ENCODE measurements around the gene COL25A1.
"Not testable (repeated sequence)": the region's sequence is repeated elsewhere in the genome, so short reads cannot be mapped to it uniquely, and the experiment has no call there.

The COL25A1 gene

GRCh38 chr4:108937066-108937465, 365.4 kb downstream of the COL25A1 start:
- no peaks in the 10 kb centered on the region for H3K9me3 ChIP-seq (ENCODE audit: control extremely low read depth in 1 of 5, control insufficient read depth in 4 of 5, insufficient read depth in 2 of 5, low read depth in 1 of 5, low read length in 4 of 5)
- CTCF ChIA-PET = no interaction called here
- whole genome bisulfite sequencing (ENCODE audit: insufficient coverage) = 96% methylated on average over 3 of the region's 5 CpGs
- H3K27ac ChIP-seq (ENCODE audit: insufficient read depth in 1 of 2, low read depth in 1 of 2, low read length in 2 of 2, poor library complexity in 1 of 2, severe bottlenecking in 2 of 2) = no peak overlapping the region
- peaks cover 0 to under 1% (median 0%) of the 10 kb centered on the region in 4 experiments for H3K4me1 ChIP-seq (ENCODE audit: control extremely low read depth in 1 of 4, control insufficient read depth in 4 of 4, insufficient read depth in 4 of 4, low read length in 3 of 4)
- H3K27me3 ChIP-seq (replicated peaks in 2 of 5; ENCODE audit: control insufficient read depth in 4 of 5, insufficient read depth in 5 of 5, low read length in 4 of 5) = no peaks in the 10 kb centered on the region
- no peak for DNase-seq
- H3K4me3 ChIP-seq (ENCODE audit: control insufficient read depth in 1 of 7, extremely low read depth in 1 of 7, insufficient read depth in 4 of 7, low read depth in 2 of 7, low read length in 6 of 7) = no peak overlapping the region
- POLR2A ChIA-PET = interaction anchor here (0.7 kb wide), 2 partner anchors 146 to 1257 kb away, joined by 3 to 4 read pairs; no protein-coding TSS in a partner anchor
- no peaks in the 10 kb centered on the region for H3K36me3 ChIP-seq (ENCODE audit: control insufficient read depth in 4 of 4, insufficient read depth in 4 of 4, low read length in 3 of 4)

DNA sequence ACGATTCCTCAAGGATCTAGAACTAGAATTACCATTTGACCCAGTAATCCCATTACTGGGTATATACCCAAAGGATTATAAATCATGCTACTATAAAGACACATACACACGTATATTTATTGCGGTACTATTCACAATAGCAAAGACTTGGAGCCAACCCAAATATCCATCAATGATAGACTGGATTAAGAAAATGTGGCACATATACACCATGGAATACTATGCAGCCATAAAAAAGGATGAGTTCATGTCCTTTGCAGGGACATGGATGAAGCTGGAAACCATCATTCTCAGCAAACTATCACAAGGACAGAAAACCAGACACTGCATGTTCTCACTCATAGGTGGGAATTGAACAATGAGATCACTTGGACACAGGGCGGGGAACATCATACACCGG, 368.5 kb downstream of the COL25A1 start:
- DNase-seq; H3K27ac ChIP-seq (ENCODE audit: insufficient read depth in 1 of 2, low read depth in 1 of 2, low read length in 2 of 2, poor library complexity in 1 of 2, severe bottlenecking in 2 of 2); H3K27me3 ChIP-seq (replicated peaks in 2 of 5; ENCODE audit: control insufficient read depth in 4 of 5, insufficient read depth in 5 of 5, low read length in 4 of 5); POLR2A ChIA-PET; H3K4me3 ChIP-seq (ENCODE audit: control insufficient read depth in 1 of 7, extremely low read depth in 1 of 7, insufficient read depth in 4 of 7, low read depth in 2 of 7, low read length in 6 of 7); H3K36me3 ChIP-seq (ENCODE audit: control insufficient read depth in 4 of 4, insufficient read depth in 4 of 4, low read length in 3 of 4); H3K9me3 ChIP-seq (ENCODE audit: control extremely low read depth in 1 of 5, control insufficient read depth in 4 of 5, insufficient read depth in 2 of 5, low read depth in 1 of 5, low read length in 4 of 5); CTCF ChIA-PET: not testable (repeated sequence)
- peaks cover 0 to 12% (median 6%) of the 10 kb centered on the region in 4 experiments for H3K4me1 ChIP-seq (ENCODE audit: control extremely low read depth in 1 of 4, control insufficient read depth in 4 of 4, insufficient read depth in 4 of 4, low read length in 3 of 4)
- WGBS (ENCODE audit: insufficient coverage) = no CpG with 5 or more reads among the region's 5 CpGs

- ChIA-PET POLR2A (no interaction called here), CTCF (no interaction called here)
- H3K36me3 ChIP-seq (ENCODE audit: control insufficient read depth in 4 of 4, insufficient read depth in 4 of 4, low read length in 3 of 4) = no peaks in the 10 kb centered on the region
- no peaks in the 10 kb centered on the region for H3K27me3 ChIP-seq (replicated peaks in 2 of 5; ENCODE audit: control insufficient read depth in 4 of 5, insufficient read depth in 5 of 5, low read length in 4 of 5)
- no peak overlapping the region for H3K27ac ChIP-seq (ENCODE audit: insufficient read depth in 1 of 2, low read depth in 1 of 2, low read length in 2 of 2, poor library complexity in 1 of 2, severe bottlenecking in 2 of 2)
- no peaks in the 10 kb centered on the region for H3K9me3 ChIP-seq (ENCODE audit: control extremely low read depth in 1 of 5, control insufficient read depth in 4 of 5, insufficient read depth in 2 of 5, low read depth in 1 of 5, low read length in 4 of 5)
- no CpG with 5 or more reads among the region's 3 CpGs for WGBS (ENCODE audit: insufficient coverage)
- DNase-seq = no peak
- no peak overlapping the region for H3K4me3 ChIP-seq (ENCODE audit: control insufficient read depth in 1 of 7, extremely low read depth in 1 of 7, insufficient read depth in 4 of 7, low read depth in 2 of 7, low read length in 6 of 7)
- H3K4me1 ChIP-seq (ENCODE audit: control extremely low read depth in 1 of 4, control insufficient read depth in 4 of 4, insufficient read depth in 4 of 4, low read length in 3 of 4) = peaks cover 0 to 12% (median 6%) of the 10 kb centered on the region in 4 experiments
These were observed 369.4 kb downstream of the COL25A1 start for GRCh38 chr4:108933046-108933445.

DNA sequence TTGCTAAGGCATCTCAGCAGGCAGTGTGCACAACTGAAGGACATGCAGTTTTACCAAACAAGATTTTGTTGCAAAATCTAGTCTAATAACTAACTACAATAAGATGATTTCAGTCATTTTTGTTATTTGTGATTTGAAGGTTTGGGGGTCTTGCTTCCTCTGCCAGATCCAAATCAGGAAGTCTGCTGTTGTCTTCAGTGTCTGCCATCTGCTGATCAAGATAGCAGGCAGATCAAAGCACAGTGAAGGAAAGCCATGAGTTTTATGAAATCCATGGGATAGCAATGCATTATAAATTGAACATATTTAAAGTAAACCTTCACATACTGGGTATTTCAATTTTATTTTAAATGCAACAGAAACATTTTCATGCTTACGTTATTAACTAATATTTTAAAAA, 370.5 kb downstream of the COL25A1 start:
- Histone ChIP-seq H3K27ac (ENCODE audit: insufficient read depth in 1 of 2, low read depth in 1 of 2, low read length in 2 of 2, poor library complexity in 1 of 2, severe bottlenecking in 2 of 2) (no peak overlapping the region), H3K9me3 (ENCODE audit: control extremely low read depth in 1 of 5, control insufficient read depth in 4 of 5, insufficient read depth in 2 of 5, low read depth in 1 of 5, low read length in 4 of 5) (no peaks in the 10 kb centered on the region), H3K4me1 (ENCODE audit: control extremely low read depth in 1 of 4, control insufficient read depth in 4 of 4, insufficient read depth in 4 of 4, low read length in 3 of 4) (peaks cover 0 to 12% (median 6%) of the 10 kb centered on the region in 4 experiments), H3K27me3 (replicated peaks in 2 of 5; ENCODE audit: control insufficient read depth in 4 of 5, insufficient read depth in 5 of 5, low read length in 4 of 5) (no peaks in the 10 kb centered on the region), H3K36me3 (ENCODE audit: control insufficient read depth in 4 of 4, insufficient read depth in 4 of 4, low read length in 3 of 4) (no peaks in the 10 kb centered on the region), H3K4me3 (ENCODE audit: control insufficient read depth in 1 of 7, extremely low read depth in 1 of 7, insufficient read depth in 4 of 7, low read depth in 2 of 7, low read length in 6 of 7) (no peak overlapping the region)
- ChIA-PET CTCF (no interaction called here), POLR2A (no interaction called here)
- WGBS (ENCODE audit: insufficient coverage) = no CpG with 5 or more reads among the region's 1 CpG
- peak; percentile 7 to 70 (median 43) for DNase-seq

DNA sequence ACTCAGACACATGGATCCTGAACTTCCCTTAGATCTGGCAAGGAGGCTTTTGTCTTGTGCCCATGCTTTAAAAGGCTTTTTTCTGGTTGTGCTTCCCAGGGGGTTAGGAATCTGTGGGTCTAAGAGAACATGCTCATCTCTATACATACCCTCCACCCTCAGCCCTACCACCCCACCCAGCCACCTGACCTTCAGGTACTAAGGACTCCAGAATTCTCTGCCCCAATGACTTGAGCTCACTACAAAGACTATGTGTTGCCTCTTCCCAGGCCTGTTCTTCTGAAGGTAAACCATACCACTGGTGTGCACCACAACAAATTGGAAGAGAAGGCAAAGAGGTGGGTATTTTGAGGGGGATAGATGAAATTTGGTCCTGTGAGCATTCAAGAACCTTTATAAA, 372.3 kb downstream of the COL25A1 start:
- POLR2A ChIA-PET = no interaction called here
- H3K4me1 ChIP-seq (ENCODE audit: control extremely low read depth in 1 of 4, control insufficient read depth in 4 of 4, insufficient read depth in 4 of 4, low read length in 3 of 4) = peaks cover 0 to 12% (median 6%) of the 10 kb centered on the region in 4 experiments
- DNase-seq = no peak
- CTCF ChIA-PET = no interaction called here
- H3K9me3 ChIP-seq (ENCODE audit: control extremely low read depth in 1 of 5, control insufficient read depth in 4 of 5, insufficient read depth in 2 of 5, low read depth in 1 of 5, low read length in 4 of 5) = no peaks in the 10 kb centered on the region
- H3K27ac ChIP-seq (ENCODE audit: insufficient read depth in 1 of 2, low read depth in 1 of 2, low read length in 2 of 2, poor library complexity in 1 of 2, severe bottlenecking in 2 of 2) = no peak overlapping the region
- no peak overlapping the region for H3K4me3 ChIP-seq (ENCODE audit: control insufficient read depth in 1 of 7, extremely low read depth in 1 of 7, insufficient read depth in 4 of 7, low read depth in 2 of 7, low read length in 6 of 7)
- no peaks in the 10 kb centered on the region for H3K36me3 ChIP-seq (ENCODE audit: control insufficient read depth in 4 of 4, insufficient read depth in 4 of 4, low read length in 3 of 4)
- no peaks in the 10 kb centered on the region for H3K27me3 ChIP-seq (replicated peaks in 2 of 5; ENCODE audit: control insufficient read depth in 4 of 5, insufficient read depth in 5 of 5, low read length in 4 of 5)

GRCh38 chr4:108926781-108927180, 375.7 kb downstream of the COL25A1 start:
- peaks cover 0 to 15% (median 3%) of the 10 kb centered on the region in 4 experiments for H3K4me1 ChIP-seq (ENCODE audit: control extremely low read depth in 1 of 4, control insufficient read depth in 4 of 4, insufficient read depth in 4 of 4, low read length in 3 of 4)
- no peak for DNase-seq
- H3K36me3 ChIP-seq (ENCODE audit: control insufficient read depth in 4 of 4, insufficient read depth in 4 of 4, low read length in 3 of 4) = no peaks in the 10 kb centered on the region
- CTCF ChIA-PET = no interaction called here
- no peak overlapping the region for H3K4me3 ChIP-seq (ENCODE audit: control insufficient read depth in 1 of 7, extremely low read depth in 1 of 7, insufficient read depth in 4 of 7, low read depth in 2 of 7, low read length in 6 of 7)
- H3K27me3 ChIP-seq (replicated peaks in 2 of 5; ENCODE audit: control insufficient read depth in 4 of 5, insufficient read depth in 5 of 5, low read length in 4 of 5) = no peaks in the 10 kb centered on the region
- 95% methylated on average over 2 of the region's 3 CpGs for WGBS (ENCODE audit: insufficient coverage)
- POLR2A ChIA-PET = no interaction called here
- H3K27ac ChIP-seq (ENCODE audit: insufficient read depth in 1 of 2, low read depth in 1 of 2, low read length in 2 of 2, poor library complexity in 1 of 2, severe bottlenecking in 2 of 2) = no peak overlapping the region
- H3K9me3 ChIP-seq (ENCODE audit: control extremely low read depth in 1 of 5, control insufficient read depth in 4 of 5, insufficient read depth in 2 of 5, low read depth in 1 of 5, low read length in 4 of 5) = no peaks in the 10 kb centered on the region

DNA sequence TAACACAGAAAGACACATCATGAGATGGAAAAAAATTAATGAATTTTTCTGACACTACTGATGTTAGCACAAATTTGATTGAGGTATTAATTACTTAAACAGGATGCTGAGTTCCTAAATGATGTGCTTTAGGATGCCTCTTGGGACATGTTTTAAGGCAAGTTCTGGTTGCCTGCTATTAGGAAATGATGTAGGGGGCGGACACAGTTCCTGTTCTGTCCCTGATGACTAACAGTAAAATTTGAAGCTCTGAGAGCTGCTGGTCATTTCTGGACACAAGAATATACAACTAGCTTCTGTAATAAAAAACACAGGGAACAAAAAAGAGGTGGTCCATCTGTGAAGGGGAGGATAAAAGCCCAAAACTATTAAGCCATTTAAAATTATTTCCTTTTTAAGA, 376.4 kb downstream of the COL25A1 start:
- ChIA-PET CTCF (no interaction called here), POLR2A (no interaction called here)
- DNase-seq = no peak
- WGBS (ENCODE audit: insufficient coverage) = no CpG with 5 or more reads among the region's 1 CpG
- Histone ChIP-seq H3K9me3 (ENCODE audit: control extremely low read depth in 1 of 5, control insufficient read depth in 4 of 5, insufficient read depth in 2 of 5, low read depth in 1 of 5, low read length in 4 of 5) (no peaks in the 10 kb centered on the region), H3K4me3 (ENCODE audit: control insufficient read depth in 1 of 7, extremely low read depth in 1 of 7, insufficient read depth in 4 of 7, low read depth in 2 of 7, low read length in 6 of 7) (no peak overlapping the region), H3K4me1 (ENCODE audit: control extremely low read depth in 1 of 4, control insufficient read depth in 4 of 4, insufficient read depth in 4 of 4, low read length in 3 of 4) (peaks cover 0 to 15% (median 0%) of the 10 kb centered on the region in 4 experiments), H3K27me3 (replicated peaks in 2 of 5; ENCODE audit: control insufficient read depth in 4 of 5, insufficient read depth in 5 of 5, low read length in 4 of 5) (no peaks in the 10 kb centered on the region), H3K27ac (ENCODE audit: insufficient read depth in 1 of 2, low read depth in 1 of 2, low read length in 2 of 2, poor library complexity in 1 of 2, severe bottlenecking in 2 of 2) (no peak overlapping the region), H3K36me3 (ENCODE audit: control insufficient read depth in 4 of 4, insufficient read depth in 4 of 4, low read length in 3 of 4) (no peaks in the 10 kb centered on the region)

Data from common myeloid progenitor, CD34-positive (primary cell).